ENCODE measurements around the gene KMT2A. TPM values are rescaled to one million over a fixed set of nuclear protein-coding genes. Genes with fewer than 3 reads are reported as not detected.

KMT2A gene
- total and polyA plus RNA-seq, 9 donors = 20.9 to 32.0 (median 26.4) TPM

DNA sequence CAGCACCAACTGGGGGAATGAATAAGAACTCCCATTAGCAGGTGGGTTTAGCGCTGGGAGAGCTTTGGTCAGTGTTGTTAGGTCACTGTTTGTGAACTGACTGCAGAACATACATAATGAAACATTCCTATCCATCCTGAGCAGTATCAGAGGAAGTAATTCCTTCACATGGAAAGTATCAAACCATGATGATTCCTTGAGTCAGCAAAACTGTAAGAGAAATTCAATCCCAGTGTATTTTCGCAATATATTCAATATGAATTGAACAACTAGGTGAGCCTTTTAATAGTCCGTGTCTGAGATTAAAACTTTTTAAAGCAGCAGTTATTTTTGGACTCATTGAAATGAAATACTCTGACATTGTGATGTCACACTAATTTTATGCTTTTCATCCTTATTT is 48.1 kb downstream of the KMT2A start:
- Histone ChIP-seq H3K4me3 (ENCODE audit: low read length) (no peak overlapping the region), H3K27me3 (ENCODE audit: control insufficient read depth, insufficient read depth, low read length) (no peaks in the 10 kb centered on the region), H3K9me3 (replicated peaks; ENCODE audit: control insufficient read depth, low read depth, low read length) (no peaks in the 10 kb centered on the region), H3K4me1 (ENCODE audit: control insufficient read depth, insufficient read depth, low read length) (no peaks in the 10 kb centered on the region), H3K36me3 (ENCODE audit: control insufficient read depth, insufficient read depth, low read length) (peaks cover 45% of the 10 kb centered on the region), H3K27ac (ENCODE audit: low read length) (no peak overlapping the region)
- no peak for DNase-seq
- no CpG with 5 or more reads among the region's 3 CpGs for WGBS (ENCODE audit: insufficient coverage)

- no peak overlapping the region for H3K27ac ChIP-seq (ENCODE audit: low read length)
- H3K4me1 ChIP-seq (ENCODE audit: control insufficient read depth, insufficient read depth, low read length) = no peaks in the 10 kb centered on the region
- DNase-seq = no peak
- no peaks in the 10 kb centered on the region for H3K9me3 ChIP-seq (replicated peaks; ENCODE audit: control insufficient read depth, low read depth, low read length)
- peaks cover 49% of the 10 kb centered on the region for H3K36me3 ChIP-seq (ENCODE audit: control insufficient read depth, insufficient read depth, low read length)
- H3K27me3 ChIP-seq (ENCODE audit: control insufficient read depth, insufficient read depth, low read length) = no peaks in the 10 kb centered on the region
- no peak overlapping the region for H3K4me3 ChIP-seq (ENCODE audit: low read length)
These were observed 49.0 kb downstream of the KMT2A start for GRCh38 chr11:118485273-118485672.

DNA sequence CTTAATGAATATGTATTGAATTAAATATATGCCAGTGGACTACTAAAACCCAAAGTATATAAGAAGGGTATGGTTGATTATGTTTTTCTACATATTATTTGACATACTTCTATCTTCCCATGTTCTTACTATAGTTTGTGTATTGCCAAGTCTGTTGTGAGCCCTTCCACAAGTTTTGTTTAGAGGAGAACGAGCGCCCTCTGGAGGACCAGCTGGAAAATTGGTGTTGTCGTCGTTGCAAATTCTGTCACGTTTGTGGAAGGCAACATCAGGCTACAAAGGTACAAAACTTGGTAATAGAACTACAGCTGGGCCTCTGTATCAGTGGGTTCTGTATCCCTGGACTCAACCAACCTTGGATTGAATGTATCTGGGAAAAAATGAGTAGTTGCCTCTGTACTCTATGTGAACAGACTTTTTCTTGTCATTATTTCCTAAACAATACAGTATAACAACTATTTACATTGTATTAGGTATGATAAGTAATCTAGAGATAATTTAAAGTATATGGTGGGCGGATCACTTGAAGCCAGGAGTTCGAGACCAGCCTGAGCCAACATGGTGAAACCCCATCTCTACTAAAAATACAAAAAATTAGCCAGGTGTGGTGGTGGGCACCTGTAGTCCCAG is 52.3 kb downstream of the KMT2A start:
- H3K9me3 ChIP-seq (replicated peaks; ENCODE audit: control insufficient read depth, low read depth, low read length) = no peaks in the 10 kb centered on the region
- no peaks in the 10 kb centered on the region for H3K27me3 ChIP-seq (ENCODE audit: control insufficient read depth, insufficient read depth, low read length)
- no peak overlapping the region for H3K4me3 ChIP-seq (ENCODE audit: low read length)
- no peak overlapping the region for H3K27ac ChIP-seq (ENCODE audit: low read length)
- no peaks in the 10 kb centered on the region for H3K4me1 ChIP-seq (ENCODE audit: control insufficient read depth, insufficient read depth, low read length)
- peak; percentile 88 for DNase-seq
- 2% methylated on average over 5 of the region's 7 CpGs for WGBS (ENCODE audit: insufficient coverage)
- peaks cover 37% of the 10 kb centered on the region for H3K36me3 ChIP-seq (ENCODE audit: control insufficient read depth, insufficient read depth, low read length)

GRCh38 chr11:118491041-118491440 is 54.7 kb downstream of the KMT2A start:
- no peak for DNase-seq
- H3K4me3 ChIP-seq (ENCODE audit: low read length) = no peak overlapping the region
- H3K27me3 ChIP-seq (ENCODE audit: control insufficient read depth, insufficient read depth, low read length) = no peaks in the 10 kb centered on the region
- H3K4me1 ChIP-seq (ENCODE audit: control insufficient read depth, insufficient read depth, low read length) = no peaks in the 10 kb centered on the region
- peaks cover 42% of the 10 kb centered on the region for H3K36me3 ChIP-seq (ENCODE audit: control insufficient read depth, insufficient read depth, low read length)
- WGBS (ENCODE audit: insufficient coverage) = 88% methylated on average over 3 of the region's 4 CpGs
- no peaks in the 10 kb centered on the region for H3K9me3 ChIP-seq (replicated peaks; ENCODE audit: control insufficient read depth, low read depth, low read length)
- no peak overlapping the region for H3K27ac ChIP-seq (ENCODE audit: low read length)

DNA sequence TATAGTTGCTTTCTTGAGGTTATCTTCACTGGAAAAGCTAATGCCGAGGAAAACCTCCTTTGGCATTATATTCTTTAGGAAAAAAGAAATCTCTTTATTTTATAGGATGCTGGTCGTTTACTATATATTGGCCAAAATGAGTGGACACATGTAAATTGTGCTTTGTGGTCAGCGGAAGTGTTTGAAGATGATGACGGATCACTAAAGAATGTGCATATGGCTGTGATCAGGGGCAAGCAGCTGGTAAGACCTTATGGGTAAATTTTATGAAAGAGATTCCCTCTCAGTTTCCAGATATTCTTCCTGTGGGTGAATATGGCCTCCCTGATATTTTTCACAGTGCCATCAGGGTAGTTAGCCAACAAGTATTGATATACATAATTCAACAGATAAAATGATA is 61.5 kb downstream of the KMT2A start:
- DNase-seq = no peak
- no CpG with 5 or more reads among the region's 4 CpGs for whole genome bisulfite sequencing (ENCODE audit: insufficient coverage)
- Histone ChIP-seq H3K27me3 (ENCODE audit: control insufficient read depth, insufficient read depth, low read length) (no peaks in the 10 kb centered on the region), H3K27ac (ENCODE audit: low read length) (no peak overlapping the region), H3K9me3 (replicated peaks; ENCODE audit: control insufficient read depth, low read depth, low read length) (no peaks in the 10 kb centered on the region), H3K4me3 (ENCODE audit: low read length) (no peak overlapping the region), H3K4me1 (ENCODE audit: control insufficient read depth, insufficient read depth, low read length) (no peaks in the 10 kb centered on the region), H3K36me3 (ENCODE audit: control insufficient read depth, insufficient read depth, low read length) (peaks cover 71% of the 10 kb centered on the region)

- no peaks in the 10 kb centered on the region for H3K9me3 ChIP-seq (replicated peaks; ENCODE audit: control insufficient read depth, low read depth, low read length)
- DNase-seq = no peak
- peaks cover 84% of the 10 kb centered on the region for H3K36me3 ChIP-seq (ENCODE audit: control insufficient read depth, insufficient read depth, low read length)
- no peaks in the 10 kb centered on the region for H3K4me1 ChIP-seq (ENCODE audit: control insufficient read depth, insufficient read depth, low read length)
- WGBS (ENCODE audit: insufficient coverage) = 100% methylated on average over 2 of the region's 3 CpGs
- H3K4me3 ChIP-seq (ENCODE audit: low read length) = no peak overlapping the region
- H3K27ac ChIP-seq (ENCODE audit: low read length) = no peak overlapping the region
- H3K27me3 ChIP-seq (ENCODE audit: control insufficient read depth, insufficient read depth, low read length) = no peaks in the 10 kb centered on the region
These were observed 66.9 kb downstream of the KMT2A start for GRCh38 chr11:118503216-118503615.

- H3K27me3 ChIP-seq (ENCODE audit: control insufficient read depth, insufficient read depth, low read length) = no peaks in the 10 kb centered on the region
- H3K9me3 ChIP-seq (replicated peaks; ENCODE audit: control insufficient read depth, low read depth, low read length) = no peaks in the 10 kb centered on the region
- 100% methylated on average over 2 of the region's 5 CpGs for WGBS (ENCODE audit: insufficient coverage)
- no peak for DNase-seq
- no peak overlapping the region for H3K27ac ChIP-seq (ENCODE audit: low read length)
- no peaks in the 10 kb centered on the region for H3K4me1 ChIP-seq (ENCODE audit: control insufficient read depth, insufficient read depth, low read length)
- no peak overlapping the region for H3K4me3 ChIP-seq (ENCODE audit: low read length)
- peaks cover 59% of the 10 kb centered on the region for H3K36me3 ChIP-seq (ENCODE audit: control insufficient read depth, insufficient read depth, low read length)
These were observed 75.3 kb downstream of the KMT2A start for GRCh38 chr11:118511601-118512000.

DNA sequence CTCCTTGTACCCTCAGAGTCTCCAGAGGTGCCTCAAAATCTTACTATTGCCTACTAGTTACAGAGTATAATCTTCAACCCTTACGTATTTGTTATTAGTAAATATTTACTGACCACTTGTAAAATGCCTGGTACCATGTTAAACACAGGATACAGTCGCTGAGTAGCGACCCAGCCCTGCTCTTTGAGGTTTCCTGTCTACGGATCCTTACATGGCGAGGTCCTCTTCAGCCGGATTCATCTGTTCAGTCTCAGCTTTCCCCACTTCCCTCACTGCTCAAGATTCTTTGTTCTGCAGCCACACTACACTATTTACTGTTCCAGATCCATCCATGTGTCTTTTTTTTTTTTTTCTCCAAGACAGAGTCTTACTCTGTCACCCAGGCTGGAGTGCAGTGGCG is 77.8 kb downstream of the KMT2A start:
- no peaks in the 10 kb centered on the region for H3K27me3 ChIP-seq (ENCODE audit: control insufficient read depth, insufficient read depth, low read length)
- DNase-seq = no peak
- no peak overlapping the region for H3K4me3 ChIP-seq (ENCODE audit: low read length)
- H3K36me3 ChIP-seq (ENCODE audit: control insufficient read depth, insufficient read depth, low read length) = peaks cover 55% of the 10 kb centered on the region
- H3K27ac ChIP-seq (ENCODE audit: low read length) = no peak overlapping the region
- H3K4me1 ChIP-seq (ENCODE audit: control insufficient read depth, insufficient read depth, low read length) = no peaks in the 10 kb centered on the region
- WGBS (ENCODE audit: insufficient coverage) = 84% methylated on average over 5 of the region's 7 CpGs
- no peaks in the 10 kb centered on the region for H3K9me3 ChIP-seq (replicated peaks; ENCODE audit: control insufficient read depth, low read depth, low read length)

GRCh38 chr11:118519549-118519948 is 83.3 kb downstream of the KMT2A start:
- WGBS (ENCODE audit: insufficient coverage) = 83% methylated on average over 5 of the region's 6 CpGs
- H3K36me3 ChIP-seq (ENCODE audit: control insufficient read depth, insufficient read depth, low read length) = peaks cover 78% of the 10 kb centered on the region

GRCh38 chr11:118521892-118522311 is 85.6 kb downstream of the KMT2A start:
- H3K36me3 ChIP-seq (ENCODE audit: control insufficient read depth, insufficient read depth, low read length) = peaks cover 67% of the 10 kb centered on the region
- peaks cover 31% of the 10 kb centered on the region for H3K4me1 ChIP-seq (ENCODE audit: control insufficient read depth, insufficient read depth, low read length)
- 76% methylated on average over 10 of the region's 13 CpGs for WGBS (ENCODE audit: insufficient coverage)
- peak overlapping the region; percentile 91 for H3K27ac ChIP-seq (ENCODE audit: low read length)
- peak; percentile 62 for DNase-seq
- H3K27me3 ChIP-seq (ENCODE audit: control insufficient read depth, insufficient read depth, low read length) = no peaks in the 10 kb centered on the region
- no peak overlapping the region for H3K4me3 ChIP-seq (ENCODE audit: low read length)
- H3K9me3 ChIP-seq (replicated peaks; ENCODE audit: control insufficient read depth, low read depth, low read length) = no peaks in the 10 kb centered on the region

More at GRCh38 chr11:118519549-118519948, 83.3 kb downstream of the KMT2A start:
- H3K4me3 ChIP-seq (ENCODE audit: low read length) = no peak overlapping the region
- DNase-seq = no peak
- H3K27ac ChIP-seq (ENCODE audit: low read length) = no peak overlapping the region
- H3K27me3 ChIP-seq (ENCODE audit: control insufficient read depth, insufficient read depth, low read length) = no peaks in the 10 kb centered on the region
- H3K9me3 ChIP-seq (replicated peaks; ENCODE audit: control insufficient read depth, low read depth, low read length) = no peaks in the 10 kb centered on the region
- H3K4me1 ChIP-seq (ENCODE audit: control insufficient read depth, insufficient read depth, low read length) = peaks cover 21% of the 10 kb centered on the region

DNA sequence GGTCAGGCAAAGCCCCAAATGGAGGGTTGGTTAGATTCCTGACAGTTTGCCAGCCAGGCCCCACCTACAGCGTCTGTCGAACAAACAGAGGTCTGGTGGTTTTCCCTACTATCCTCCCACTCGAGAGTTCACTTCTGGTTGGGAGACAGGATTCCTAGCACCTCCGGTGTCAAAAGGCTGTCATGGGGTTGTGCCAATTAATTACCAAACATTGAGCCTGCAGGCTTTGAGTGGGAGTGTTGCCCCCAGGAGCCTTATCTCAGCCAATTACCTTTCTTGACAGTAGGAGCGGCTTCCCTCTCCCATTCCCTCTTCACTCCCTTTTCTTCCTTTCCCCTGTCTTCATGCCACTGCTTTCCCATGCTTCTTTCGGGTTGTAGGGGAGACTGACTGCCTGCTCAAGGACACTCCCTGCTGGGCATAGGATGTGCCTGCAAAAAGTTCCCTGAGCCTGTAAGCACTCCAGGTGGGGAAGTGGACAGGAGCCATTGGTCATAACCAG is 86.3 kb downstream of the KMT2A start:
- H3K9me3 ChIP-seq (replicated peaks; ENCODE audit: control insufficient read depth, low read depth, low read length) = no peaks in the 10 kb centered on the region
- no CpG with 5 or more reads among the region's 6 CpGs for WGBS (ENCODE audit: insufficient coverage)
- H3K36me3 ChIP-seq (ENCODE audit: control insufficient read depth, insufficient read depth, low read length) = peaks cover 67% of the 10 kb centered on the region
- DNase-seq = no peak
- H3K27me3 ChIP-seq (ENCODE audit: control insufficient read depth, insufficient read depth, low read length) = no peaks in the 10 kb centered on the region
- H3K27ac ChIP-seq (ENCODE audit: low read length) = peak overlapping the region; percentile 91
- H3K4me3 ChIP-seq (ENCODE audit: low read length) = no peak overlapping the region
- peaks cover 36% of the 10 kb centered on the region for H3K4me1 ChIP-seq (ENCODE audit: control insufficient read depth, insufficient read depth, low read length)
